Pancreas (tissue), 10 donors: ENCODE measurements around the gene ACBD7. TPM values are rescaled to one million over a fixed set of nuclear protein-coding genes. Genes with fewer than 3 reads are reported as not detected.

Experiments
- ATAC-seq, 4 donors: fragments of 200-7000 bp; cut with Tn5 transposase; one replicate each; pipeline versions ENCODE4 v1.8.0 to v1.9.1; 2020; ENCODE audit warnings: mild to moderate bottlenecking in 4 of 4, moderate library complexity in 4 of 4
- DNase-seq, 6 donors: peaks; one replicate each; pipeline ENCODE4 v3.0.0-alpha.2; 2020
- FAIRE-seq: peaks from 2 replicates; lab custom pipeline; 2012; peaks lifted over from hg19 to GRCh38; lab: Jason Lieb, UNC
- H3K27ac ChIP-seq, 4 donors: fragments of 200-600 bp; sonication (generic); 1 replicate in 3 of 4; 2 replicates in 1 of 4; pipeline versions ENCODE4 v1.5.0 to v1.8.0; 2020
- H3K27me3 ChIP-seq, 4 donors: fragments of 200-600 bp; one replicate each; pipeline ENCODE4 v1.8.0; 2021
- H3K36me3 ChIP-seq, 3 donors: fragments of 200-600 bp; sonication (generic) in 1 of 3; one replicate each; pipeline versions ENCODE4 v1.5.0 to v1.8.0; 2020 to 2021
- H3K4me1 ChIP-seq, 3 donors: fragments of 200-600 bp; one replicate each; pipeline ENCODE4 v1.8.0; 2021
- H3K4me3 ChIP-seq, 4 donors: fragments of 200-600 bp; sonication (generic) in 2 of 4; one replicate each; pipeline versions ENCODE4 v1.5.0 to v1.8.0; 2020 to 2021
- H3K9me3 ChIP-seq, 4 donors: fragments of 200-600 bp; one replicate each; pipeline ENCODE4 v1.8.0; 2021
- WGBS, 2 donors: extraction: QIAGEN DNeasy Blood & Tissue Kit; methylation state at CpG; one replicate each; pipeline ENCODE4 v1.1.7; 2013; 5-methylcytosine and 5-hydroxymethylcytosine counted together
- intact Hi-C, 3 donors: fragments of 100-400 bp; cut with DNase I; formaldehyde crosslinking; loops; one replicate each; pipeline versions ENCODE4 v1.11.1 to v1.14.2; 2022
- polyA plus RNA-seq, 2 donors: library from polyadenylated mRNA; stranded (reverse); fragments of 200-250 nt; gene quantifications; one replicate each; pipeline ENCODE4 v1.2.3, GENCODE V29; 2013
- total RNA-seq, 6 donors: library from RNA; stranded (reverse); fragmentation: NEBNext Ultra II Directional in 4 of 6; extraction: Animal tissue kit (Norgen Biotek cat#: 25700) in 4 of 6; gene quantifications; one replicate each; pipeline versions ENCODE4 v1.2.1 to v1.2.4, GENCODE V29; 2021 to 2023
- TF ChIP-seq, protein P1 (sequence below), 4 donors: fragments of 200-600 bp; sonication (generic) in 3 of 4; IDR thresholded peaks; one replicate each; pipeline versions ENCODE4 v1.5.0 to v1.8.0; 2021; ENCODE audit warnings: antibody characterized with exemption in 4 of 4
- donor health status: healthy with polysubstance abuse.
- donor health status: DM: no; HTN: no; CAD: no; lungs with moderate emphysema.
- donor health status: DM: no; HTN: no; CAD: no.
- donor health status: control.
- donor health status: control.
- donor health status: Bipolar disorder and iron deficiency.
- donor health status: DM: yes; HTN: yes; CAD: no.
- donor health status: DM: no; HTN: no; CAD: no.
- donor health status: DM: no; HTN: no; CAD: no.
- donor health status: DM: yes; HTN: yes; CAD: no.

The ACBD7 gene
- total and polyA plus RNA-seq, 8 donors = 0.07 to 0.59 (median 0.29) TPM; not detected in 3

DNA sequence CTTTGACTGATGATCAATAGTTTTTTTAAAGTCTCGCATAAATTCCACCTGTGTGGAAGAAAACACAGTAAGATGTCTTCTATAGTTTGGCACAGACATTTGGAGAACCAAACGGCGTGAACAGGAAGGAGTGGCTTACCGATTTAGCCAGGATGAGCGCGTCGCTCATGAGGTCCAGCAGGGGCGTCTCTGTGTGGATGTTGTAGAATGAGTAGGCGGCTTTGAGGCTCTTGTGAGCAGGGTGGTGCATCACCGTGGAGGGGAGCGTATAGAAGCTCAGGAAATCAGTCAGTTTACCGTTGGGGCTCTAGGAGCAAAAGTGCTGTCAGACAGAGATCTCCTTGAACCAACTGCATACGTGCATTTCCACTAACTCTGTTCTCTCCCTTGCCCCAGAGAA lies 24.1 kb upstream of the ACBD7 start:
- DNase-seq (no peak), FAIRE-seq (no peak), ATAC-seq (no peak)
- Histone ChIP-seq H3K4me3 (no peak overlapping the region), H3K27ac (no peak overlapping the region), H3K4me1 (no peaks in the 10 kb centered on the region), H3K36me3 (peaks cover 0 to 15% (median 0%) of the 10 kb centered on the region in 3 donors), H3K9me3 (no peaks in the 10 kb centered on the region), H3K27me3 (no peaks in the 10 kb centered on the region)
- intact Hi-C loops = no loop called here
- 95 to 97% methylated on average over 13 of the region's 13 CpGs for WGBS, 2 donors
- TF ChIP-seq, protein P1, sequence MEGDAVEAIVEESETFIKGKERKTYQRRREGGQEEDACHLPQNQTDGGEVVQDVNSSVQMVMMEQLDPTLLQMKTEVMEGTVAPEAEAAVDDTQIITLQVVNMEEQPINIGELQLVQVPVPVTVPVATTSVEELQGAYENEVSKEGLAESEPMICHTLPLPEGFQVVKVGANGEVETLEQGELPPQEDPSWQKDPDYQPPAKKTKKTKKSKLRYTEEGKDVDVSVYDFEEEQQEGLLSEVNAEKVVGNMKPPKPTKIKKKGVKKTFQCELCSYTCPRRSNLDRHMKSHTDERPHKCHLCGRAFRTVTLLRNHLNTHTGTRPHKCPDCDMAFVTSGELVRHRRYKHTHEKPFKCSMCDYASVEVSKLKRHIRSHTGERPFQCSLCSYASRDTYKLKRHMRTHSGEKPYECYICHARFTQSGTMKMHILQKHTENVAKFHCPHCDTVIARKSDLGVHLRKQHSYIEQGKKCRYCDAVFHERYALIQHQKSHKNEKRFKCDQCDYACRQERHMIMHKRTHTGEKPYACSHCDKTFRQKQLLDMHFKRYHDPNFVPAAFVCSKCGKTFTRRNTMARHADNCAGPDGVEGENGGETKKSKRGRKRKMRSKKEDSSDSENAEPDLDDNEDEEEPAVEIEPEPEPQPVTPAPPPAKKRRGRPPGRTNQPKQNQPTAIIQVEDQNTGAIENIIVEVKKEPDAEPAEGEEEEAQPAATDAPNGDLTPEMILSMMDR (IDR thresholded peaks at IDR 0.05) = no peak

DNA sequence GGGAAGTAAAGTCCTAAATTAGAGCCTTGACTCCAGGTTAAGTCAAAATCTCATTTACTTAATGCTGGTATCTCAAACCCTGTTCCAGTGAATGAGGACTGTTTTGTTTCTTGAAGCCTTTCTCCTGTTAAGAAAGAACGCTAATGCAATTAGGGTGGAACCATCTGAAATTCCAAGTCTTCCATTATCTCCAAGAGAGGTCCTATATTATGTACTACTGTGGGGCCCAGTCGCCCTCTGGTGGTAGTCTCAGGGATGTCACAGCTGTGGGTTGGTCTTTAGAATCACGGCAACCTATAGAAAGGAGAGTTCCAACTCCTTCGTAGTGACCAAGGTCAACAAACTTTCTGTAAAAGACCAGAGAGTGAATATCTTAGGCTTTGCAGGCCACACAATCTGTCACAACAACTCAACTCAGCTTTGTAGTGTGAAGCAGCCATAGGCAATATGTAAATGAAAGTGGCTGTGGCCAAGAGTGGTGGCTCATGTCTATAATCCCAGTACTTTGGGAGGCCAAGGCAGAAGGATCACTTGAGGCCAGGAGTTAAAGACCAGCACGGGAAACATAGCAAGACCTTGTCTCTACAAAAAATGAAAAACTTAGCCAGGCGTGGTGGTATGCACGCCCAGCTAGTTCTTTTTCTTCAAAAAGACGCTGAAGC lies 17.9 kb upstream of the ACBD7 start:
- Histone ChIP-seq H3K9me3 (no peaks in the 10 kb centered on the region), H3K27me3 (no peaks in the 10 kb centered on the region), H3K4me1 (no peaks in the 10 kb centered on the region), H3K36me3 (peaks cover 0 to 32% (median 0%) of the 10 kb centered on the region in 3 donors), H3K27ac (no peak overlapping the region), H3K4me3 (no peak overlapping the region)
- WGBS, 2 donors = 47% methylated on average over 8 of the region's 8 CpGs
- DNase-seq (peak in 5 of 6 donors; percentile 31 to 83 (median 64)), ATAC-seq (peak; percentile 93 to 97 (median 94)), FAIRE-seq (no peak)
- TF ChIP-seq, protein P1 (IDR thresholded peaks at IDR 0.05) = peak; percentile 68 to 84 (median 78)
- intact Hi-C loops = no loop called here

DNA sequence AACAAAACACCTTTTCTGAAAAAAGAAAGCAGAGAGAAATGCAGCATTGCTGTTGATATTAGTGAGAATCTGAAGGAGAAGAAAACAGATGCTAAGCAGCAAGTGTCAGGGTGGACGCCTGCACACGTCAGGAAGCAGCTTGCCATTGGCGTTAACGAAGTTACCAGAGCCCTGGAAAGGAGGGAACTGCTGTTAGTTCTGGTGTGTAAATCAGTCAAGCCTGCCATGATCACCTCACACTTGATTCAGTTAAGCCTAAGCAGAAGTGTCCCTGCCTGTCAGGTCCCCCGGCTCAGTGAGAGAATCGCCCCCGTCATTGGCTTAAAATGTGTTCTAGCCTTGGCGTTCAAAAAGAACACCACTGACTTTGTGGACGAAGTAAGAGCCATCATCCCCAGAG lies 14.9 kb upstream of the ACBD7 start:
- H3K4me3 ChIP-seq = no peak overlapping the region
- TF ChIP-seq, protein P1 (IDR thresholded peaks at IDR 0.05) = no peak
- ATAC-seq (no peak), DNase-seq (no peak), FAIRE-seq (no peak)
- WGBS, 2 donors = 91 to 96% methylated on average over 9 of the region's 9 CpGs
- no peaks in the 10 kb centered on the region for H3K27me3 ChIP-seq
- no peak overlapping the region for H3K27ac ChIP-seq
- H3K9me3 ChIP-seq = no peaks in the 10 kb centered on the region
- peaks cover 0 to 13% (median 9%) of the 10 kb centered on the region in 3 donors for H3K4me1 ChIP-seq
- peaks cover 0 to 25% (median 0%) of the 10 kb centered on the region in 3 donors for H3K36me3 ChIP-seq
- intact Hi-C loops = no loop called here

DNA sequence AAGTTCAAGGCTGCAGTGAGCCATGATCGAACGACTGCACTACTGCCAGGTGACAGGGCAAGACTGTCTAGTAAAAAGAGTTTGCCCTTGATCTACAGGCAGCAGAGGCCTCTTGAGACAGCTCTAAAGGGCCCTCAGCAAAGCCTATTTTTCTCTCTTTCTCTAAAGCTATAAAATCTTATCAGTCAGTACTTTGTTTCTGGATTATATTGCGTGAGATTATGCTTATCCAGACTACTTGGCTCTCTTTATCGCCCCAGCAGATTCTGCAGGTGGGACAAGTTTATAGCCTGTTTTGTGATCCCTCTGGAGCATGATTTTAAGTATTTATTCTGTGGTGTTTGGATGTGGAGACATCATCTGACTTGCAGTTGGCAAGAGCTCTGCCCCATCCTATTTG lies 11.3 kb upstream of the ACBD7 start:
- H3K4me3 ChIP-seq = no peak overlapping the region
- H3K27ac ChIP-seq = no peak overlapping the region
- DNase-seq (no peak), FAIRE-seq (no peak), ATAC-seq (no peak)
- intact Hi-C loops = no loop called here
- TF ChIP-seq, protein P1 (IDR thresholded peaks at IDR 0.05) = no peak
- H3K9me3 ChIP-seq = no peaks in the 10 kb centered on the region
- peaks cover 0 to 21% (median 16%) of the 10 kb centered on the region in 3 donors for H3K4me1 ChIP-seq
- WGBS, 2 donors = 44 to 56% methylated on average over 4 of the region's 4 CpGs
- H3K27me3 ChIP-seq = no peaks in the 10 kb centered on the region
- H3K36me3 ChIP-seq = peaks cover 0 to 14% (median 0%) of the 10 kb centered on the region in 3 donors
